Gastrocnemius medialis (tissue), 4 donors: Measurements from ENCODE around the gene GPR142.

Experiments
- POLR2A ChIP-seq, 2 donors: fragments of 450-650 bp; IDR thresholded peaks; one replicate each; pipeline ENCODE4 v1.6.1; 2017; ENCODE audit warnings: antibody characterized with exemption in 2 of 2, mild to moderate bottlenecking in 2 of 2, moderate library complexity in 2 of 2
- TF ChIP-seq, protein P1 (sequence below), 5 experiments: fragments of 450-650 bp in 3 of 5; fragments of 200-600 bp in 2 of 5; sonication (generic) in 2 of 5; IDR thresholded peaks in 4 of 5; conservative IDR thresholded peaks in 1 of 5; 1 replicate in 4 of 5; 2 replicates in 1 of 5; pipeline ENCODE4 v1.5.1; 2016 to 2019; ENCODE audit warnings: antibody characterized with exemption in 5 of 5, mild to moderate bottlenecking in 3 of 5, moderate library complexity in 3 of 5

DNA sequence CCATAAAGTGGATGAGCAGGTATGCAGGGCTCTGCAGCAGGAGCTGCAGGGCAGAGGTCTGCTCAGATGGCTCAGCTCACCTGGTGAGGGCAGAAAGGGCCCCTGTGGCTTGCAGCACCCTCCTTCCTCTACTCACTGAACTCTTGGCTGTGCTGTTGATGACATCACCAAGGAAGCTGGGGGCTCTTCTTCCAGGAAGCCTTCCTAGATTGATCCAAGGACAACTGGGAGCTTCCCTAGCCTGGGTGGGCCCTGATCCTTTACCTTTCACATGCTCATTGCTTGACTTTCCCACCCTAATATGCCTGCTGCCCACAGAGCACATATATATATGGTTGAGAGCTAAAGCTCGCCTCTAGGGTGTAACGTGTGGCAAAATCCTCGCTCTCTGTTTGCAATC, 38.8 kb upstream of the GPR142 start:
- TF ChIP-seq POLR2A (IDR thresholded peaks at IDR 0.05), result no peak
- TF ChIP-seq, protein P1, sequence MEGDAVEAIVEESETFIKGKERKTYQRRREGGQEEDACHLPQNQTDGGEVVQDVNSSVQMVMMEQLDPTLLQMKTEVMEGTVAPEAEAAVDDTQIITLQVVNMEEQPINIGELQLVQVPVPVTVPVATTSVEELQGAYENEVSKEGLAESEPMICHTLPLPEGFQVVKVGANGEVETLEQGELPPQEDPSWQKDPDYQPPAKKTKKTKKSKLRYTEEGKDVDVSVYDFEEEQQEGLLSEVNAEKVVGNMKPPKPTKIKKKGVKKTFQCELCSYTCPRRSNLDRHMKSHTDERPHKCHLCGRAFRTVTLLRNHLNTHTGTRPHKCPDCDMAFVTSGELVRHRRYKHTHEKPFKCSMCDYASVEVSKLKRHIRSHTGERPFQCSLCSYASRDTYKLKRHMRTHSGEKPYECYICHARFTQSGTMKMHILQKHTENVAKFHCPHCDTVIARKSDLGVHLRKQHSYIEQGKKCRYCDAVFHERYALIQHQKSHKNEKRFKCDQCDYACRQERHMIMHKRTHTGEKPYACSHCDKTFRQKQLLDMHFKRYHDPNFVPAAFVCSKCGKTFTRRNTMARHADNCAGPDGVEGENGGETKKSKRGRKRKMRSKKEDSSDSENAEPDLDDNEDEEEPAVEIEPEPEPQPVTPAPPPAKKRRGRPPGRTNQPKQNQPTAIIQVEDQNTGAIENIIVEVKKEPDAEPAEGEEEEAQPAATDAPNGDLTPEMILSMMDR (IDR thresholded peaks at IDR 0.05 in 4 of 5, conservative IDR thresholded peaks at IDR 0.05 in 1 of 5), result no peak
